K562 (cell line): Measurements from ENCODE around the gene FBXL2. TPM values are rescaled to one million over a fixed set of nuclear protein-coding genes. Genes with fewer than 3 reads are reported as not detected.

Source experiments
- ATAC-seq: fragments of 200-7000 bp; cut with Tn5 transposase; 3 replicates; pipeline ENCODE4 v1.9.1; 2020; ENCODE audit warnings: moderate library complexity
- BruUV-seq: library from RNA; stranded (reverse); fragments of 400-500 nt; replicated peaks from 2 replicates; lab custom pipeline; 2021; lab: Mats Ljungman, UMichigan
- CTCF ChIA-PET: fragments of 300-600 bp; formaldehyde crosslinking; extraction: SDS; loops from one replicate; lab custom pipeline; 2021; ENCODE audit warnings: low intra/inter-chr PET ratio; lab: Yijun Ruan, JAX
- POLR2A ChIA-PET: fragments of 300-600, 350-650 bp; sonication (Branson Sonifier 250); formaldehyde crosslinking; extraction: SDS; loops from one replicate; lab custom pipeline; 2021; ENCODE audit warnings: antibody characterized with exemption, inconsistent platforms; lab: Yijun Ruan, JAX
- DNase-seq, 4 experiments: peaks; one replicate each; pipeline versions ENCODE4 v3.0.0 to v3.0.0-alpha.2; 2011 to 2018; ENCODE audit warnings: low spot score in 3 of 4, mixed read lengths in 3 of 4; ENCODE audit errors: extremely low read depth in 1 of 4
- FAIRE-seq: peaks from 2 replicates; lab custom pipeline; 2011; peaks lifted over from hg19 to GRCh38; lab: Jason Lieb, UNC
- H2AFZ ChIP-seq: 2 replicates; pipeline ENCODE4 v1.6.0; 2011; ENCODE audit warnings: low read depth, low read length, control low read depth, inconsistent platforms
- H3K27ac ChIP-seq: fragments of 200-600 bp; 3 replicates; pipeline ENCODE4 v1.8.0; 2011; ENCODE audit warnings: low read depth, mild to moderate bottlenecking, control low read depth, inconsistent platforms, low read length, moderate library complexity, mixed read lengths; ENCODE audit errors: extremely low read depth
- H3K27me3 ChIP-seq, 2 experiments: fragments of 300-600 bp in 1 of 2; 2 replicates in 1 of 2; 3 replicates in 1 of 2; pipeline versions ENCODE4 v1.6.0 to v1.8.0; 2011; ENCODE audit warnings: inconsistent platforms in 2 of 2, low read length in 2 of 2, mild to moderate bottlenecking in 1 of 2, mixed read lengths in 1 of 2, moderate library complexity in 1 of 2; ENCODE audit not compliant: control insufficient read depth in 2 of 2, insufficient read depth in 2 of 2
- H3K36me3 ChIP-seq: fragments of 300-600 bp; 3 replicates; pipeline ENCODE4 v1.8.0; 2011; ENCODE audit warnings: mild to moderate bottlenecking, low read length, inconsistent platforms; ENCODE audit not compliant: control insufficient read depth, insufficient read depth
- H3K4me1 ChIP-seq, 2 experiments: fragments of 200-600 bp in 1 of 2; replicated peaks in 1 of 2; 2 replicates in 1 of 2; 3 replicates in 1 of 2; pipeline versions ENCODE4 v1.5.1 to v1.8.0; 2011; ENCODE audit warnings: inconsistent platforms in 2 of 2, low read length in 2 of 2, mild to moderate bottlenecking in 1 of 2, mixed read lengths in 1 of 2, moderate library complexity in 1 of 2; ENCODE audit not compliant: control insufficient read depth in 2 of 2, insufficient read depth in 2 of 2
- H3K4me2 ChIP-seq: 2 replicates; pipeline ENCODE4 v1.6.1; 2011; ENCODE audit warnings: low read length, control low read depth, inconsistent platforms, mixed read lengths; ENCODE audit not compliant: insufficient read depth
- H3K4me3 ChIP-seq: fragments of 200-600 bp; sonication (generic), shearing (Covaris generic); 2 replicates; pipeline ENCODE4 v1.5.1; 2016; ENCODE audit warnings: control low read depth, inconsistent platforms
- H3K79me2 ChIP-seq: fragments of 200-600 bp; 3 replicates; pipeline ENCODE4 v1.8.0; 2011; ENCODE audit warnings: low read length, inconsistent platforms; ENCODE audit not compliant: control insufficient read depth, insufficient read depth
- H3K9ac ChIP-seq, 2 experiments: 2 replicates each; pipeline versions ENCODE4 v1.6.0 to v1.6.1; 2011; ENCODE audit warnings: low read depth in 2 of 2, low read length in 2 of 2, control low read depth in 1 of 2, inconsistent platforms in 1 of 2, mild to moderate bottlenecking in 1 of 2, mixed read lengths in 1 of 2; ENCODE audit not compliant: insufficient read depth in 1 of 2
- H3K9me1 ChIP-seq: one replicate; pipeline ENCODE4 v1.6.0; 2011; ENCODE audit warnings: inconsistent platforms, mild to moderate bottlenecking, low read length, moderate library complexity; ENCODE audit not compliant: control insufficient read depth, insufficient read depth
- H3K9me3 ChIP-seq: replicated peaks from 2 replicates; pipeline ENCODE4 v1.5.1; 2011; ENCODE audit warnings: low read depth, low read length, inconsistent platforms; ENCODE audit not compliant: control insufficient read depth, insufficient read depth
- H4K20me1 ChIP-seq: replicated peaks from 2 replicates; pipeline ENCODE4 v1.6.1; 2011; ENCODE audit warnings: low read length, inconsistent platforms, mixed read lengths; ENCODE audit not compliant: control insufficient read depth, insufficient read depth
- CREB5 ChIP-seq: fragments of 250-450 bp; sonication (Bioruptor Pico); IDR thresholded peaks from 2 replicates; pipeline ENCODE4 v1.5.0; 2020; ENCODE audit warnings: mild to moderate bottlenecking
- ETS1 ChIP-seq: conservative IDR thresholded peaks from 2 replicates; pipeline ENCODE4 v1.6.1; 2011; ENCODE audit warnings: low read depth, mild to moderate bottlenecking, low read length; ENCODE audit not compliant: control insufficient read depth
- EZH2 ChIP-seq: IDR thresholded peaks from 2 replicates; pipeline ENCODE4 v1.6.1; 2012; ENCODE audit warnings: low read depth, mild to moderate bottlenecking, inconsistent platforms, low read length, borderline replicate concordance
- GTF2A2 ChIP-seq: IDR thresholded peaks from 2 replicates; pipeline ENCODE4 v1.6.1; 2016; ENCODE audit warnings: mild to moderate bottlenecking, missing genetic modification characterization, missing compliant biosample characterization
- HMG20A ChIP-seq: fragments of 450-650 bp; formaldehyde crosslinking; conservative IDR thresholded peaks from 2 replicates; pipeline ENCODE4 v1.4.0; 2020; ENCODE audit warnings: mild to moderate bottlenecking, mixed read lengths
- PRDM10 ChIP-seq: fragments of 450-650 bp; IDR thresholded peaks from 2 replicates; pipeline ENCODE4 v1.6.1; 2018; ENCODE audit not compliant: partially characterized antibody
- PTBP1 ChIP-seq: fragments of 200-400 bp; formaldehyde crosslinking; IDR thresholded peaks from 2 replicates; pipeline ENCODE4 v1.6.1; 2017; ENCODE audit warnings: low read depth, low read length
- RFX7 ChIP-seq: fragments of 250-450 bp; sonication (Bioruptor Pico); IDR thresholded peaks from 2 replicates; pipeline ENCODE4 v1.5.1; 2021; ENCODE audit warnings: mild to moderate bottlenecking
- THAP7 ChIP-seq: fragments of 250-450 bp; sonication (Bioruptor Pico); IDR thresholded peaks from 2 replicates; pipeline ENCODE4 v1.5.0; 2021
- ZNF165 ChIP-seq: fragments of 250-450 bp; sonication (Bioruptor Pico); IDR thresholded peaks from 2 replicates; pipeline ENCODE4 v1.4.0; 2020; ENCODE audit warnings: borderline replicate concordance
- ZNF589 ChIP-seq: fragments of 200-800 bp; sonication (Bioruptor generic); IDR thresholded peaks from 2 replicates; pipeline ENCODE4 v1.6.1; 2016; ENCODE audit warnings: low read depth, missing genetic modification characterization, missing compliant biosample characterization
- ZNF764 ChIP-seq: fragments of 250-450 bp; sonication (Bioruptor Pico); IDR thresholded peaks from 2 replicates; pipeline ENCODE4 v1.4.0; 2020; ENCODE audit warnings: low read depth, mild to moderate bottlenecking, moderate library complexity
- ZNF780A ChIP-seq: fragments of 250-450 bp; sonication (Bioruptor Pico); IDR thresholded peaks from 2 replicates; pipeline ENCODE4 v1.5.0; 2021; ENCODE audit warnings: mild to moderate bottlenecking
- WGBS: fragments of 100-300 bp; shearing (Covaris generic); methylation state at CpG from one replicate; pipeline ENCODE4 v1.1.6; 2016; ENCODE audit warnings: low coverage, mixed read lengths; ENCODE audit not compliant: insufficient coverage; ENCODE audit errors: missing lambda C conversion rate; 5-methylcytosine and 5-hydroxymethylcytosine counted together
- in situ Hi-C: fragments of 300-500 bp; cut with MboI; formaldehyde crosslinking; loops from 4 replicates; pipeline ENCODE4 v1.15.0; 2018; ENCODE audit warnings: inconsistent platforms, mixed read lengths
- intact Hi-C: fragments of 100-400 bp; cut with micrococcal nuclease; formaldehyde crosslinking; loops from 2 replicates; pipeline ENCODE4 v1.14.2; 2022
- polyA plus RNA-seq, 8 experiments: library from polyadenylated mRNA; depleted of rRNA in 4 of 8; stranded (reverse) in 5 of 8; unstranded in 3 of 8; fragments of >200 nt; fragmentation: Nextera tagmentation in 2 of 8; fragmentation: Illumina TruSeq in 1 of 8; extraction: Ambion mirVana in 2 of 8; extraction: Trizol in 1 of 8; gene quantifications; 2 replicates each; pipeline versions ENCODE4 v1.2.1 to v1.2.3, GENCODE V29; 2011 to 2014; ENCODE audit warnings: inconsistent platforms in 1 of 8, missing spikeins in 1 of 8
- total RNA-seq, 7 experiments: library from RNA; depleted of rRNA in 6 of 7; stranded (reverse); fragments of >200 nt in 6 of 7; fragmentation: Illumina TruSeq in 2 of 7; extraction: Trizol in 2 of 7; gene quantifications; 2 replicates each; pipeline versions ENCODE4 v1.2.1 to v1.2.3, GENCODE V29; 2011 to 2021; ENCODE audit warnings: low replicate concordance in 1 of 7

The FBXL2 gene
- total and polyA plus RNA-seq, 9 of the 15 experiments (the other 6 are each of a cell fraction or from before 2014, with no cell fraction given): 1.3 to 6.9 (median 1.9) TPM

- TF ChIP-seq HMG20A: no peak
Observed at GRCh38 chr3:33430571-33430970, 153.3 kb downstream of the FBXL2 start (continued).

GRCh38 chr3:33433843-33434242 is 156.6 kb downstream of the FBXL2 start:
- in situ Hi-C loops: no loop called here
- Histone ChIP-seq H2AFZ (no peak overlapping the region), H3K27ac (no peak overlapping the region), H3K4me2 (no peak overlapping the region), H3K9me1 (no peaks in the 10 kb centered on the region), H3K27me3 (no peaks in the 10 kb centered on the region), H3K36me3 (peaks cover 6% of the 10 kb centered on the region; the same call in 2 of the 3 replicates), H3K4me1 (peaks cover 4 to 23% of the 10 kb centered on the region in 2 experiments; a peak in 3 of 5 replicates), H3K9ac (no peak overlapping the region), H4K20me1 (peaks cover 54% of the 10 kb centered on the region), H3K4me3 (no peak overlapping the region), H3K79me2 (peaks cover 99% of the 10 kb centered on the region), H3K9me3 (no peaks in the 10 kb centered on the region)
- ChIA-PET CTCF (interaction anchor here (0.6 kb wide), 1 partner anchor 326 kb away, joined by 4 read pairs; no protein-coding TSS in a partner anchor), POLR2A (interaction anchor here (1.2 to 2.0 kb wide), 3 partner anchors 8 to 14 kb away, joined by 3 to 6 read pairs (median 4); no protein-coding TSS in a partner anchor)
- 57% methylated on average over 2 of the region's 2 CpGs for WGBS
- intact Hi-C loops: no loop called here
- ATAC-seq: no peak
- no TSS peak for BruUV-seq
- FAIRE-seq: no peak
- DNase-seq: no peak
- no peak for TF ChIP-seq ETS1
- no peak for TF ChIP-seq RFX7 (CRISPR knock-in tag)
- no peak for TF ChIP-seq ZNF165 (CRISPR knock-in tag)
- TF ChIP-seq GTF2A2 (tag): no peak
- no peak for TF ChIP-seq ZNF764 (CRISPR knock-in tag)
- no peak for TF ChIP-seq PTBP1
- TF ChIP-seq ZNF589 (CRISPR knock-in tag): no peak
- TF ChIP-seq CREB5 (CRISPR knock-in tag): no peak
- TF ChIP-seq EZH2: no peak
- no peak for TF ChIP-seq THAP7
- no peak for TF ChIP-seq PRDM10
- no peak for TF ChIP-seq ZNF780A
